Esophagus muscularis mucosa (tissue), 3 donors: Measurements from ENCODE around the gene ASB2.

ENCODE experiments used
- CTCF ChIP-seq, 3 experiments: fragments of 200-600 bp in 2 of 3; fragments of 450-650 bp in 1 of 3; sonication (generic) in 2 of 3; IDR thresholded peaks; one replicate each; pipeline ENCODE4 v1.5.1; 2017 to 2019; ENCODE audit warnings: antibody characterized with exemption in 3 of 3, mild to moderate bottlenecking in 2 of 3, moderate library complexity in 1 of 3
- POLR2AphosphoS5 ChIP-seq, 2 donors: sonication (generic); formaldehyde crosslinking; IDR thresholded peaks; one replicate each; pipeline ENCODE4 v1.6.1; 2017; ENCODE audit warnings: antibody characterized with exemption in 2 of 2

GRCh38 chr14:94010625-94011024 is 34.3 kb upstream of the ASB2 start:
- no peak for TF ChIP-seq CTCF (IDR thresholded peaks at IDR 0.05)
- no peak for TF ChIP-seq POLR2AphosphoS5 (IDR thresholded peaks at IDR 0.05)
